KMS-11 (cell line): ENCODE results near the gene PDE1C.

Experiments
- H2AFZ ChIP-seq: fragments of 200-600 bp; sonication (generic); 2 replicates; pipeline ENCODE4 v1.6.1; 2016; ENCODE audit warnings: antibody characterized with exemption, mixed run types, low read depth
- H3K27ac ChIP-seq: fragments of 200-600 bp; sonication (generic); 2 replicates; pipeline ENCODE4 v1.6.1; 2016; ENCODE audit warnings: mild to moderate bottlenecking, mixed run types
- H3K27me3 ChIP-seq: fragments of 200-600 bp; sonication (generic); 2 replicates; pipeline ENCODE4 v1.6.1; 2017; ENCODE audit warnings: mild to moderate bottlenecking, low read depth, mixed run types, moderate library complexity; ENCODE audit not compliant: insufficient read depth
- H3K36me3 ChIP-seq: fragments of 200-600 bp; sonication (generic); 2 replicates; pipeline ENCODE4 v1.6.1; 2017; ENCODE audit warnings: mild to moderate bottlenecking, mixed run types; ENCODE audit not compliant: insufficient read depth
- H3K4me1 ChIP-seq: fragments of 200-600 bp; sonication (generic); 2 replicates; pipeline ENCODE4 v1.6.1; 2016; ENCODE audit warnings: mild to moderate bottlenecking, low read depth, mixed run types; ENCODE audit not compliant: poor library complexity, severe bottlenecking
- H3K4me2 ChIP-seq: fragments of 200-600 bp; sonication (generic); 2 replicates; pipeline ENCODE4 v1.7.0; 2016; ENCODE audit warnings: mild to moderate bottlenecking, mixed run types
- H3K4me3 ChIP-seq: fragments of 200-600 bp; sonication (generic); IDR thresholded peaks from 2 replicates; pipeline ENCODE4 v1.6.1; 2017; ENCODE audit warnings: low read depth, low read length, mixed read lengths; ENCODE audit not compliant: insufficient read depth
- H3K79me2 ChIP-seq: fragments of 200-600 bp; sonication (generic); 2 replicates; pipeline ENCODE4 v1.6.1; 2016; ENCODE audit warnings: low read depth, mixed run types; ENCODE audit not compliant: insufficient read depth
- H3K9ac ChIP-seq: fragments of 200-600 bp; sonication (generic); 2 replicates; pipeline ENCODE4 v1.6.1; 2016; ENCODE audit warnings: mild to moderate bottlenecking, mixed run types
- H4K20me1 ChIP-seq: fragments of 200-600 bp; sonication (generic); 2 replicates; pipeline ENCODE4 v1.6.1; 2016; ENCODE audit warnings: mild to moderate bottlenecking, mixed run types; ENCODE audit not compliant: insufficient read depth
- TF ChIP-seq, protein P1 (sequence below): fragments of 200-600 bp; sonication (generic); conservative IDR thresholded peaks from 2 replicates; pipeline ENCODE4 v1.6.1; 2017; ENCODE audit warnings: low read depth, mild to moderate bottlenecking, antibody characterized with exemption, low read length, moderate library complexity, mixed read lengths

The PDE1C gene

DNA sequence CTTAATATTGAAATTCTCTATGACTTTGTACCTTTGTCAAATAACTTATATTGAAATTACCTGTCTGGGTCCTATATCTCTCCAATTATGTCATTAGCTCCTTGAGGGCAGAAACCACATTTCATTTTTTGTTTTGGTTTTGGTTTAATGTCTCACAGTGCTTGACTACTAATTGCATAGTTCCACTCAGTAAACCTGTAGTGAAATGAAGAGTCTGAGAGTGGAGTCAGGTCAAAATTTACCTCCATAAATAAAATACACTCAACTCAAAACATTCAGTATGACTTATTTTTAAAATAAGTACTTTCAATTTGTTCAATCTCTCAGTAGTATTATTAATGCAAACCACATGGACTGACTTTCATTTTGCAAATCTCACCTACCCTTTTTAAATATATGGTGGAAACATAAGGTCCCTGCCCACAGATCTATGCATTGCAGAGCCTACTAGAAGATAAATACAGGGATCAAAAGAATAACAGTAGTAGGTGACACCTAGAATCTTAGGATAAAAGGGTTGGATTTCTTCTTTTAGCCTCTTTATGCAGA lies 32.5 kb downstream of the PDE1C start:
- Histone ChIP-seq H3K79me2 (no peaks in the 10 kb centered on the region), H3K4me1 (peaks cover 39% of the 10 kb centered on the region), H4K20me1 (no peaks in the 10 kb centered on the region), H3K27ac (no peak overlapping the region), H3K27me3 (peaks cover 13% of the 10 kb centered on the region; the same call in 1 of the 2 replicates), H3K4me2 (peak overlapping the region; percentile 53), H3K36me3 (no peaks in the 10 kb centered on the region), H3K4me3 (no peak overlapping the region), H2AFZ (no peak overlapping the region), H3K9ac (no peak overlapping the region)
- TF ChIP-seq, protein P1, sequence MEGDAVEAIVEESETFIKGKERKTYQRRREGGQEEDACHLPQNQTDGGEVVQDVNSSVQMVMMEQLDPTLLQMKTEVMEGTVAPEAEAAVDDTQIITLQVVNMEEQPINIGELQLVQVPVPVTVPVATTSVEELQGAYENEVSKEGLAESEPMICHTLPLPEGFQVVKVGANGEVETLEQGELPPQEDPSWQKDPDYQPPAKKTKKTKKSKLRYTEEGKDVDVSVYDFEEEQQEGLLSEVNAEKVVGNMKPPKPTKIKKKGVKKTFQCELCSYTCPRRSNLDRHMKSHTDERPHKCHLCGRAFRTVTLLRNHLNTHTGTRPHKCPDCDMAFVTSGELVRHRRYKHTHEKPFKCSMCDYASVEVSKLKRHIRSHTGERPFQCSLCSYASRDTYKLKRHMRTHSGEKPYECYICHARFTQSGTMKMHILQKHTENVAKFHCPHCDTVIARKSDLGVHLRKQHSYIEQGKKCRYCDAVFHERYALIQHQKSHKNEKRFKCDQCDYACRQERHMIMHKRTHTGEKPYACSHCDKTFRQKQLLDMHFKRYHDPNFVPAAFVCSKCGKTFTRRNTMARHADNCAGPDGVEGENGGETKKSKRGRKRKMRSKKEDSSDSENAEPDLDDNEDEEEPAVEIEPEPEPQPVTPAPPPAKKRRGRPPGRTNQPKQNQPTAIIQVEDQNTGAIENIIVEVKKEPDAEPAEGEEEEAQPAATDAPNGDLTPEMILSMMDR: no peak

DNA sequence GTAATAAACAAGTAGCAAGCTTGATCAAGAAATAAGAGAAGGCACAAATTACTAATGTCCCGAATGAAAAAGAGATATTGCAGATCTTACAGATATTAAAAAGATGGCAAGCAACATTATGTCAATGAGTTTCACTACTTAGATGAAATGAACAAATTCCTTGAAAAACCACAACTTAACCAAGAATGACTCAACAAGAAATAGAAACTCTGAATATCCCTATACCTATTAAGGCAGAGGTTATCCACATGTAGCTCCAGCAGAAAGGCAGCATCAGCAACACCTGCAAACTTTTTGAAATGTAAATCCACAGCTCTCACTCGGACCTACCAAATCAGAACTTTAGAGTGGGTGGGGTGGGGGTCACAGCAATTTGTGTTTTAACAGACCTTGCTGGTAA lies 33.6 kb downstream of the PDE1C start:
- Histone ChIP-seq H3K36me3 (no peaks in the 10 kb centered on the region), H3K79me2 (no peaks in the 10 kb centered on the region), H3K4me3 (no peak overlapping the region), H3K9ac (no peak overlapping the region), H3K4me1 (peaks cover 39% of the 10 kb centered on the region), H4K20me1 (no peaks in the 10 kb centered on the region), H2AFZ (no peak overlapping the region), H3K4me2 (peak overlapping the region; percentile 53), H3K27me3 (peaks cover 13% of the 10 kb centered on the region; the same call in 1 of the 2 replicates), H3K27ac (peak overlapping the region; percentile 27; the same call in 1 of the 2 replicates)
- TF ChIP-seq, protein P1: no peak

DNA sequence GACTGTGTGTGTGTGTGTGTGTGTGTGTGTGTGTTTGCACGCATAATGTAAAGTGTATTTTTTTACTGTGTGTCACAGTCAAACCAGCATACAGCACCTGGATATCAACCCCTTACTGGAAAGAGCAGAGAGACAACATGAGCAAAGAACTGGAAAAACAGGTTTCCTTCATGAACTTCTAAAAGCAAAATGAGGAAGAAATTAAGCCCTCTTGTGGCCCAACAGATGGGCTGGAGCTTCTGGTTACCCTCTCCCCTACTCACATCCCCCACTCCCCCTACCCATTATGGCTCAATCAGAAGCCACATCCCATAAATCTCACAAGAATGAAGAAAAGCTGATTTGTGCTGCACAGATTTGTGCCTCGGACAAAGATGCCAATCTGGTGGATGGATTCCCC lies 36.2 kb downstream of the PDE1C start:
- H3K36me3 ChIP-seq: no peaks in the 10 kb centered on the region
- no peak overlapping the region for H2AFZ ChIP-seq
- no peak overlapping the region for H3K4me3 ChIP-seq
- TF ChIP-seq, protein P1: no peak
- H3K27ac ChIP-seq: no peak overlapping the region
- peaks cover 13% of the 10 kb centered on the region; the same call in 1 of the 2 replicates for H3K27me3 ChIP-seq
- H3K9ac ChIP-seq: no peak overlapping the region
- peaks cover 38% of the 10 kb centered on the region for H3K4me1 ChIP-seq
- H4K20me1 ChIP-seq: no peaks in the 10 kb centered on the region
- H3K79me2 ChIP-seq: no peaks in the 10 kb centered on the region
- no peak overlapping the region for H3K4me2 ChIP-seq

DNA sequence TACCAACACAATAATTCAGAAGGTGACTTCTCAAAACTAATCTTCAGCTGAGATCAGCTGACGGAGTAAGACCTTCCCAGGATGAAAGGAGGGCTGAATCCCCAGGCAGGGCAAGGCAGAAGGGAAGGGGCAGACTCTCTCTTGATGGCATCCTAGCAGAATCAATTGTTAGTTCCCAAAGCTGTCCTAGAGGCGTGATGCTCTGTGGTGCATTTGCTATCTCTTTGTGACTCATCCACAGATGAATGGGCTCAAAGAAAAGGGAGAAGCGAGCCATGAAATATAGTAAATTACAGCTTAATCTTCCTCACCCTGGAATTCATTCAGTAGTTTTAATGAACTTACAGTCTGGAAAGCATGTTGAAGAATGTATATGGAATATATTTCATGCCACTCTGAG lies 37.2 kb downstream of the PDE1C start:
- H2AFZ ChIP-seq: no peak overlapping the region
- H3K9ac ChIP-seq: no peak overlapping the region
- peaks cover 13% of the 10 kb centered on the region; the same call in 1 of the 2 replicates for H3K27me3 ChIP-seq
- no peak overlapping the region for H3K4me3 ChIP-seq
- H3K27ac ChIP-seq: no peak overlapping the region
- H3K79me2 ChIP-seq: no peaks in the 10 kb centered on the region
- H4K20me1 ChIP-seq: no peaks in the 10 kb centered on the region
- peaks cover 28% of the 10 kb centered on the region for H3K4me1 ChIP-seq
- no peaks in the 10 kb centered on the region for H3K36me3 ChIP-seq
- H3K4me2 ChIP-seq: no peak overlapping the region
- TF ChIP-seq, protein P1: no peak
